PC-9 (cell line): ENCODE results near the gene PCDH12.

ENCODE experiments used
- CTCF ChIP-seq: fragments of 200-600 bp; sonication (generic); conservative IDR thresholded peaks from 2 replicates; pipeline ENCODE4 v1.6.1; 2017; ENCODE audit warnings: mixed run types, antibody characterized with exemption, mild to moderate bottlenecking, moderate library complexity
- EZH2 ChIP-seq: fragments of 200-600 bp; sonication (generic); IDR thresholded peaks from 2 replicates; pipeline ENCODE4 v1.8.0; 2017; ENCODE audit warnings: antibody characterized with exemption, low read depth

- TF ChIP-seq CTCF (no peak), EZH2 (no peak)
These were observed 8.9 kb upstream of the PCDH12 start for GRCh38 chr5:141966963-141967333.
